ENCODE data around the gene FCN3. TPM values are rescaled to one million over a fixed set of nuclear protein-coding genes. Genes with fewer than 3 reads are reported as not detected.

Gene FCN3
- total and polyA plus RNA-seq, 2 donors (not counting 1 experiment from before 2014, with no cell fraction given) = not detected

DNA sequence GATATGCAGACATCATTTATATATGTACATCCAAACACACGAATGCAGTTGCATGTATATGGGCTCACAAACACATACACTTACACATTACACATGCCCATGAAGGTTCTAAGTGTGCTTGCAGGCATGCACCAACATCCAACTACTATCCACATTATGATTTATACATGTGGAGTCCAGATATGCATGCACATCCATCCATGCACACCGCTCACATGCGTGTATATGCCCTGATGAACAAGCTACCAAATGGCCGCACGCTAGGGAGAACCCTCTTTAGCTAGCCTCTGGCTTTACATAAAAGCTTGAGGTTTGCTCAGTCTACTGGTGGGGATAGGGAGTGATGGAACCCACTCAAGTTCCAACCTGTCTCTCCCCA lies 26.3 kb upstream of the FCN3 start:
- H3K4me2 ChIP-seq (ENCODE audit: extremely low read depth, insufficient read depth, low read length) = no peak overlapping the region
- TF ChIP-seq, protein P1, sequence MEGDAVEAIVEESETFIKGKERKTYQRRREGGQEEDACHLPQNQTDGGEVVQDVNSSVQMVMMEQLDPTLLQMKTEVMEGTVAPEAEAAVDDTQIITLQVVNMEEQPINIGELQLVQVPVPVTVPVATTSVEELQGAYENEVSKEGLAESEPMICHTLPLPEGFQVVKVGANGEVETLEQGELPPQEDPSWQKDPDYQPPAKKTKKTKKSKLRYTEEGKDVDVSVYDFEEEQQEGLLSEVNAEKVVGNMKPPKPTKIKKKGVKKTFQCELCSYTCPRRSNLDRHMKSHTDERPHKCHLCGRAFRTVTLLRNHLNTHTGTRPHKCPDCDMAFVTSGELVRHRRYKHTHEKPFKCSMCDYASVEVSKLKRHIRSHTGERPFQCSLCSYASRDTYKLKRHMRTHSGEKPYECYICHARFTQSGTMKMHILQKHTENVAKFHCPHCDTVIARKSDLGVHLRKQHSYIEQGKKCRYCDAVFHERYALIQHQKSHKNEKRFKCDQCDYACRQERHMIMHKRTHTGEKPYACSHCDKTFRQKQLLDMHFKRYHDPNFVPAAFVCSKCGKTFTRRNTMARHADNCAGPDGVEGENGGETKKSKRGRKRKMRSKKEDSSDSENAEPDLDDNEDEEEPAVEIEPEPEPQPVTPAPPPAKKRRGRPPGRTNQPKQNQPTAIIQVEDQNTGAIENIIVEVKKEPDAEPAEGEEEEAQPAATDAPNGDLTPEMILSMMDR (conservative IDR thresholded peaks at IDR 0.05 in 1 of 2, IDR thresholded peaks at IDR 0.05 in 1 of 2; ENCODE audit: low read depth in 1 of 2, low read length in 2 of 2) = no peak
- TF ChIP-seq EZH2 (IDR thresholded peaks at IDR 0.05; ENCODE audit: low read length, missing control alignments) = no peak
- H4K20me1 ChIP-seq (ENCODE audit: control insufficient read depth, extremely low read depth, insufficient read depth, low read length) = no peaks in the 10 kb centered on the region
- H2AFZ ChIP-seq (ENCODE audit: low read length) = no peak overlapping the region
- H3K9ac ChIP-seq (ENCODE audit: insufficient read depth, low read length) = no peak overlapping the region
- no peaks in the 10 kb centered on the region for H3K79me2 ChIP-seq (ENCODE audit: control insufficient read depth, insufficient read depth, low read length)
- DNase-seq (ENCODE audit: low read depth in 2 of 2) = no peak
- H3K27me3 ChIP-seq (ENCODE audit: control insufficient read depth, insufficient read depth, low read length) = no peaks in the 10 kb centered on the region
- H3K9me3 ChIP-seq (ENCODE audit: control insufficient read depth, insufficient read depth, low read depth, low read length) = no peaks in the 10 kb centered on the region
- H3K36me3 ChIP-seq (ENCODE audit: control insufficient read depth, insufficient read depth, low read length) = no peaks in the 10 kb centered on the region
- H3K27ac ChIP-seq (ENCODE audit: insufficient read depth, low read length) = no peak overlapping the region
- no peak overlapping the region for H3K4me3 ChIP-seq (replicated peaks in 1 of 4; ENCODE audit: control extremely low read depth in 1 of 4, insufficient read depth in 1 of 4, low read depth in 3 of 4, low read length in 4 of 4)
- peaks cover 30% of the 10 kb centered on the region for H3K4me1 ChIP-seq (ENCODE audit: control insufficient read depth, extremely low read depth, insufficient read depth, low read length)

DNA sequence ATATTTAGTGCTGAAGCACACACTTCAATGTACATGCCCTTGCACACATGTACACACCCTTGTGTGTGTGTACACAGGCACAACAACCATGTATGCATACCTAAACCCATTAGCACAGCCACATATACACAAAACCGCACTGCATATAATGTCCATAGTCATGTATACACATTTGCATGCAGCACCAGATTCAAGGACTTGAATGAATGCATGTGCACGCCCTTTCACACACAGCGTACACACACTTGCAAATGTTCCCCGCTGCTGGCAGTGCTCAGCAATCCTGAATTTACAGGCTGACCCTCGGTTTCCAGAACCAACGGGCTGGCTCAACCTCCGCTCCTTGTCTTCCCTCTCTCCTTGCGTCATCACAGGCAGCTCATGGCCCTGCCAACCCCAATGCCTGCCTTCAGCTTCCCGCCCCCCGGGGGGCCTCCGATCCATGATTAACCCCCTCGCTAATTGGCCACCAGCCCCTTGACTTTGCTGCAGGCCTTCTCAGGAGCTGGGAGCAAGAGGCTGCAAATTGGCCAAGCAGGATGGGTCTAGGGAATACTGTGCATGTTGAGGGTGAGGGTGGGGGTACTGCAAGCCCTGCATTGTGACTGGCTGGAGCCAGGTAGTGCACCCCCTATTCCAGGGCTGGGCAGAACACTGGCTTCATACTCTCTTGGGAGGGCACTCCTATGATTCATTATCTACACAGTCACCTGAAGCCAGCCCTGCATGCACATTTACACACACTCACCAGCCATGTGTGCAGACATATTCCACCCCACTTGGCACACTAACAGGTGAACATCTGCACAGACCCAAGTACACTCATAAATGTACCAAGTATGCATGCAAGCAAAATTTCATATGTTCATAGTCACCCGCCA lies 25.7 kb upstream of the FCN3 start:
- no peaks in the 10 kb centered on the region for H4K20me1 ChIP-seq (ENCODE audit: control insufficient read depth, extremely low read depth, insufficient read depth, low read length)
- no peak for DNase-seq (ENCODE audit: low read depth in 2 of 2)

DNA sequence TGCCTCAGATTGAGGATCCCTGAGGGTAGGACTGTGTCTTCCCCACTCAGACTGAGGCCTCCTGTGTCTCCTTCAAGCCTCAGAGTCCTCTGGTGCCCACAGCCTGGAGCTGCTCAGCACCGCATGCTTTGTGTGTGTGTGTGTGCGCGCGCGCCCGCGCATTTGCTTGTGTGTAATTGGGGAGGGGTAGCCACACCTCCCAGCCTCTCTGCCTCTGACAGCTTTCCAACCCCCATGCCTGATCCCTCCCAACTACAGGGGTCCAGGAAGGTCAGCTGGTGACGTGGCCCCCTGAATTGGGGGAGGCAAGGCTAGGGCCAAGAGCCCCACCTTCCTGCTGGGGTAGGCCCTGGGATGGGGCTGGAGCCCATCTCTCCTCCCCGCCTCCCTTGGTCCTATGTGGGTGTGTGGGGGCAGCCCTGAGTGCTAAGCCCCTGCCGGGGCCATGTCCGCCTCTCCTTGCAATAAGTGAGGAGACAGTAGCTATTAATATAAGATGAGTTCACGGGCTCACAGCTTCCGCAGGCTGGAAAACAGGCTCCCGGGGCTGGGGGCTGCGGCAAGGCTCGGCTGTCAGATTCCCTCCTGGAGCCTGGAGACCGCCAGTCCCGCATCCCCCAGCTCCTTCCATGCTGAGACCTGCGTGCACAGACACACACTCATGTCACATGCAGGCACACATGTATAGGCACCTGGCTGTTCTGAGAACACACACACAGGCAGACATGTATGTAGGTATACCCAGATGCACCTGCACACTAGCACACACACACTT lies 24.8 kb upstream of the FCN3 start:
- Histone ChIP-seq H4K20me1 (ENCODE audit: control insufficient read depth, extremely low read depth, insufficient read depth, low read length) (no peaks in the 10 kb centered on the region), H3K4me2 (ENCODE audit: extremely low read depth, insufficient read depth, low read length) (no peak overlapping the region), H3K9me3 (ENCODE audit: control insufficient read depth, insufficient read depth, low read depth, low read length) (no peaks in the 10 kb centered on the region), H2AFZ (ENCODE audit: low read length) (no peak overlapping the region), H3K4me3 (replicated peaks in 1 of 4; ENCODE audit: control extremely low read depth in 1 of 4, insufficient read depth in 1 of 4, low read depth in 3 of 4, low read length in 4 of 4) (no peak overlapping the region), H3K27ac (ENCODE audit: insufficient read depth, low read length) (no peak overlapping the region), H3K4me1 (ENCODE audit: control insufficient read depth, extremely low read depth, insufficient read depth, low read length) (peaks cover 25% of the 10 kb centered on the region), H3K79me2 (ENCODE audit: control insufficient read depth, insufficient read depth, low read length) (no peaks in the 10 kb centered on the region), H3K36me3 (ENCODE audit: control insufficient read depth, insufficient read depth, low read length) (no peaks in the 10 kb centered on the region), H3K9ac (ENCODE audit: insufficient read depth, low read length) (no peak overlapping the region), H3K27me3 (ENCODE audit: control insufficient read depth, insufficient read depth, low read length) (no peaks in the 10 kb centered on the region)
- DNase-seq (ENCODE audit: low read depth in 2 of 2) = no peak
- no peak for TF ChIP-seq EZH2 (IDR thresholded peaks at IDR 0.05; ENCODE audit: low read length, missing control alignments)
- TF ChIP-seq, protein P1 (conservative IDR thresholded peaks at IDR 0.05 in 1 of 2, IDR thresholded peaks at IDR 0.05 in 1 of 2; ENCODE audit: low read depth in 1 of 2, low read length in 2 of 2) = no peak

More for the DNA sequence above, 25.7 kb upstream of the FCN3 start:
- H3K9ac ChIP-seq (ENCODE audit: insufficient read depth, low read length) = no peak overlapping the region
- no peak for TF ChIP-seq EZH2 (IDR thresholded peaks at IDR 0.05; ENCODE audit: low read length, missing control alignments)
- TF ChIP-seq, protein P1 (conservative IDR thresholded peaks at IDR 0.05 in 1 of 2, IDR thresholded peaks at IDR 0.05 in 1 of 2; ENCODE audit: low read depth in 1 of 2, low read length in 2 of 2) = no peak
- H3K36me3 ChIP-seq (ENCODE audit: control insufficient read depth, insufficient read depth, low read length) = no peaks in the 10 kb centered on the region
- H3K79me2 ChIP-seq (ENCODE audit: control insufficient read depth, insufficient read depth, low read length) = no peaks in the 10 kb centered on the region
- H3K9me3 ChIP-seq (ENCODE audit: control insufficient read depth, insufficient read depth, low read depth, low read length) = no peaks in the 10 kb centered on the region
- H3K27ac ChIP-seq (ENCODE audit: insufficient read depth, low read length) = no peak overlapping the region
- H3K4me2 ChIP-seq (ENCODE audit: extremely low read depth, insufficient read depth, low read length) = no peak overlapping the region
- H2AFZ ChIP-seq (ENCODE audit: low read length) = no peak overlapping the region
- H3K4me1 ChIP-seq (ENCODE audit: control insufficient read depth, extremely low read depth, insufficient read depth, low read length) = peaks cover 25% of the 10 kb centered on the region
- H3K27me3 ChIP-seq (ENCODE audit: control insufficient read depth, insufficient read depth, low read length) = no peaks in the 10 kb centered on the region
- H3K4me3 ChIP-seq (replicated peaks in 1 of 4; ENCODE audit: control extremely low read depth in 1 of 4, insufficient read depth in 1 of 4, low read depth in 3 of 4, low read length in 4 of 4) = no peak overlapping the region

Data from fibroblast of lung (primary cell).